ENCODE measurements around the gene FAM234B.

Gene FAM234B

DNA sequence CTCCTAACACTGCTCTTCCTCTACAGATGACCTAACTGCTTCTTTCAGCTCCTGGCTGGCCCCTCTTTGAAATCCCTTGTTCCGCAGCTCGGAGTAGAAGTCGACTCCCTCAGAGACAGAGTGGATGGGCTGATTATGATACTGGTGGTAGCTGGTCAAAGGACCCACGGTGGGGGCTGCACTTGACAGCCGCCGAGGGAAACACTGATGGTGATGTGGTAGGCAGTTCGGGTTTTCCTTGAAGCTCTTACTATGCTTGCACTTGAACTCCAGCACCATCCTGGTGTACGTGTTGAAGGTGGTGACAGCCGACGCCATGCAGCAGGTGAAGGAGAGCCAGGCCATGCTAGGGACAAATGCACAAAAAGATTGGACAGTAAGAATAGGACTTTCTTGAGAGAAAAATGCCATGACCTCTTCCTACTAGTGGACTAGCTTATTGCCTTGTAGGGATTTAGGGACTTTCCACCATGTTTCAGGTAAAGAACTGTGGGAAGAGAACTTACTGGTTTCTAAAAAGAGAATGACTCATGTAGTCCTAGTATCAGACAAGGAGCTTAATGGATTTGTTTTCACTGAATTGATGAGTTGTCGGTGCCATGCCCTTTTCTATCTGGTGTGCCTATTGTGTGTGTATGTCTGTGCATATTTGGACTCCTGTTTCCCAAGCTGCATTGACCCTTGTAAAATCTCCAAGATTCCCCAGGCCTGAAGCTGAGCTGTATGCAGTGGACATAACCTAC, 40.9 kb downstream of the FAM234B start:
- TF ChIP-seq POLR2A (IDR thresholded peaks at IDR 0.05; ENCODE audit: low read length): no peak
- TF ChIP-seq GATA1 (IDR thresholded peaks at IDR 0.05; ENCODE audit: low read depth, low read length): no peak
- DNase-seq: no peak

DNA sequence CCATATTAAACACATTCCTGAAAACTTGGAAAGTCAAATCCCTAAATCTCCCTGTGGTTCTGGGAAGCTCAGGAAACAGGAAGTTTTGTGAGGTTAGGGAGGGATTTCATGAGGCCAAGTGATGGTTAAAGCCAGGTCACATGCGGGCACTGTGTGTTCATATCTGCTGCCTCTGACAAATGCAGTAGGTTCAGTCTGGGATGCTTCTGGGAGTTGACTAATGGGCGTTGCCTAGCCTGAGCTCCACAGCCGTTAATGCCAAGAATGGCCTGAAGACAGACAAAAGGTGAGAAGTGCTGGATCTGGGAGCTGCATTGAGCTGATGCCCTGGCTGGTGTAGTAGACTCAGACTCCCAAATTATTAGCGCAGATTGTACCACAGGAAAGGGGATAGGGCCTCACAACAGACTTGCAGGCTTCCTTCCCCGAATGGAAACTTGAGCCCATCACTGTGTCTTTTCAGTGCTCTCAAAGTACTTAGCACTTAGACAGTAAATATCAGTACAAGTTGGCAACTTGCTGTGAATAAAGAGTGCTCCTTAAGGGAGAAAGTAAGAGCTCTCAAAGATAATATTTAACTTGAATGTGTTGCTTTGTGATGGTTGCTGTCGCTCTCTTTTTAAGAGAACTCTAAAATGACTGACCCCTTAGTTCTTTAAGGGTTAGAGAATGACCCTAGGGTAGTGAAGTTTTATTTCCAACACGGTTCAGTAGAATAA, 41.9 kb downstream of the FAM234B start:
- no peak for DNase-seq

DNA sequence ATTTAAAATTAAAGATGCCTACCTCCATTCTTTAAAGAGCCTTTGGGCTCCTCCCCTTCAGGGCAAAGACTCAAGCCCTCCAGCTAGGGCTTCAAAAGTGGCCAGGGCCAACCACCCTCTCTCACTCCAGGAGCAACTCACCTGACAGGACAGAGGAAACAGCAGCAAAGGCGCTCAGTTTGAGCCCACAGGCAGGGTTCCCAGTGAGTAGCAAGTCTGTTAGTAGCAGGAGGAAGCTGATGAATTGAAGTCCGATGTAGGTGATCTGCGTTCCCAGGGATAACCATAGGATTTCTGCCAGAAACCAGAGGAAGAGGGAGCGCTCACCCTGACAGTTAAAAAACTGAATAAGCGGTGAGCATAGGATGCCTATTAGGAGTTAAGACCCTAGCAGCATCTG, 43.6 kb downstream of the FAM234B start:
- DNase-seq: no peak
- TF ChIP-seq GATA1 (IDR thresholded peaks at IDR 0.05; ENCODE audit: low read depth, low read length) (no peak), POLR2A (IDR thresholded peaks at IDR 0.05; ENCODE audit: low read length) (no peak)

More for the DNA sequence above, 41.9 kb downstream of the FAM234B start:
- TF ChIP-seq POLR2A (IDR thresholded peaks at IDR 0.05; ENCODE audit: low read length) (no peak), GATA1 (IDR thresholded peaks at IDR 0.05; ENCODE audit: low read depth, low read length) (no peak)

DNA sequence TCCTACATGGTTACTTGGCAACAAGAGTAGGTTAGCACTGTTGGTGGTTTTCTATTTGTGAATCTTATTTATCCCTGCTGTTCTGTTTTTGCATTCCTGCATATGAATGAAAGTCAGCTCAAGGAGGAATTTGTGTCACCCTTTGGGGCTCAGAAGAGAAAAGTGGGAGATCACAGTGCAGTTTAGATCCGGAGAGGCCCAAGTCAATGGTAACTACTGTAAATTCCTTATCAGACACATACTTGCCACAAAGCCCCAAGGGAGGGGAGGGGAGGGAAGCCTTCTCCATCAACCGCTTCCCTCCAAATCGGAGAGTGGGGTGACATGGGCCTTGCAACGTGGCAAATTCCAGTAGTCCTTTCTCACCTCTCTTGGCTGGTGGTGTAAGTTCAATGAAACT, 44.3 kb downstream of the FAM234B start:
- no peak for TF ChIP-seq POLR2A (IDR thresholded peaks at IDR 0.05; ENCODE audit: low read length)
- no peak for TF ChIP-seq GATA1 (IDR thresholded peaks at IDR 0.05; ENCODE audit: low read depth, low read length)
- DNase-seq: no peak

GRCh38 chr12:13090054-13090453, 45.9 kb downstream of the FAM234B start:
- no peak for DNase-seq
- TF ChIP-seq GATA1 (IDR thresholded peaks at IDR 0.05; ENCODE audit: low read depth, low read length): no peak

- no peak for DNase-seq
- TF ChIP-seq POLR2A (IDR thresholded peaks at IDR 0.05; ENCODE audit: low read length) (no peak), GATA1 (IDR thresholded peaks at IDR 0.05; ENCODE audit: low read depth, low read length) (no peak)
Observed at GRCh38 chr12:13091832-13092231, 47.7 kb downstream of the FAM234B start.

DNA sequence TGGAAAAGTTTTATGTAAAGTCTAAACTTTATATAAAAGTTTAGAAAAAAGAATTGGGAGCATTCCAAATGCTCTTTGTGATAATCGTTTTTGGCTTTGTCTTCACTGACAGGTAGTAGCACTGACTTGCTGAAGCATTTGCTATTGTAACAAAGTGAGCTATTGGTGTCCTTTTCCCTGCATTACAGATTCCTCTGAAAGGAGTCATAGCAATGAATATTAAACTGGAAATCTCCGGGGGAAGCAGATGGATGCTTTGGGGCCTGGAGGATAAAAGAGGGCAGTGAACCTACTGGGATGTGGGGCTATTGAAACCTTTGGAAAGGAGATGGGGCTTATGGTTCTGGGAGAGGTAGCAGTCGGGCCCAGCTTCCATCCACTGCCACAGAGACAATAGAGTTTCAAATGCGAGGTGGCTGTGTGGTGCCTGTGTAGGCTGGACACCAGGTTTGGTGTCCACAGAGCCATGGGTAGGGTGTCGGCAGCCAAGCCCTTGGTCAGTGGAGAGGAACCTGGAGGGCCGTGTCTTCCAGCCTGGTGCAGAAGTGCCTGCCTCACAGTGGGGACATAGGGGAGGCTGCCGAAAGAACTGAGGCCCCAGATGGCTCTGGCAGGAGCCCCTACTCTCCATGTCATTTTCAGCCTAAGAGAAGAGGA, 49.1 kb downstream of the FAM234B start:
- TF ChIP-seq GATA1 (IDR thresholded peaks at IDR 0.05; ENCODE audit: low read depth, low read length) (no peak), POLR2A (IDR thresholded peaks at IDR 0.05; ENCODE audit: low read length) (no peak)
- no peak for DNase-seq

DNA sequence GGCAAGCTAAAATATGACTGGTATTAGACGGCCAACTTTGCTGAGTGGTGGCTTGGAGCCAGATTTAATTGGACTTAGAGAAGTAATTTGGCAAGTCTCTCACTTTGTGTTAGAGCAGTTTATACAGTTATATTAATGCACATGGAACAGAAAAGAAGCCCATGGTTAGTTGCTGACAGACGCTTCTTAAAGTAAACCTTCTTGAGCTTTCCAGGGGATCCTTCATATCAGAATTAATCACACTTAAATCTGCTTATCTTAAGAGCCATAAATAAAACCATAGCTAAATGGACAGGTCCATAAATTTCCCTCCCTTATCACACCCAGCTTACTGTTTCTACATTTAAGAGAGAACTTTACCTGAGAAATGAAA, 49.7 kb downstream of the FAM234B start:
- no peak for DNase-seq
- TF ChIP-seq POLR2A (IDR thresholded peaks at IDR 0.05; ENCODE audit: low read length): no peak
- no peak for TF ChIP-seq GATA1 (IDR thresholded peaks at IDR 0.05; ENCODE audit: low read depth, low read length)

DNA sequence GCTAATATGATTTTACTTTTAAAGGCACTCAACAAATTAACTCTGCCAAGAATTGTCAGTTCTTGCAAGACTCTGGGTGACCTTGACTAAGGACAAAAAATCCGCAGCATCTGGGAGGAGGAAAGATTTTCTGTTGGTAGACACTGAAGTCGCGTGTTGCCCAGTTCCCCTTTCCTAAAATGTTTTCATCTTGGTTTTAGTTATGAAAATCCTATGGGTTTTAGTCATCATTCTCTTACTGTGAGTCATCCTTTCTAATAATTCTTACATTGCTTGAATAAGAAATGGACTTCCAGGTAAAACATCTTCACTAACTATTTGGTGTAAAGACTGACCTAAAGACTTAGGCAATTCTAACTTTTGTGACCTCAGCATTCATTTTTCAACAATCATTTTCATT, 50.2 kb downstream of the FAM234B start:
- no peak for DNase-seq
- TF ChIP-seq POLR2A (IDR thresholded peaks at IDR 0.05; ENCODE audit: low read length): no peak
- no peak for TF ChIP-seq GATA1 (IDR thresholded peaks at IDR 0.05; ENCODE audit: low read depth, low read length)

GRCh38 chr12:13095266-13095995, 51.2 kb downstream of the FAM234B start:
- DNase-seq: no peak
- TF ChIP-seq POLR2A (IDR thresholded peaks at IDR 0.05; ENCODE audit: low read length): no peak
- TF ChIP-seq GATA1 (IDR thresholded peaks at IDR 0.05; ENCODE audit: low read depth, low read length): no peak

- no peak for DNase-seq
Observed at GRCh38 chr12:13097491-13098011, 53.4 kb downstream of the FAM234B start.

GRCh38 chr12:13099066-13099843, 55.1 kb downstream of the FAM234B start:
- DNase-seq: peak in 1 of 2 experiments; percentile 31
- TF ChIP-seq GATA1 (IDR thresholded peaks at IDR 0.05; ENCODE audit: low read depth, low read length) (no peak), POLR2A (IDR thresholded peaks at IDR 0.05; ENCODE audit: low read length) (no peak)

More at GRCh38 chr12:13097491-13098011, 53.4 kb downstream of the FAM234B start:
- TF ChIP-seq GATA1 (IDR thresholded peaks at IDR 0.05; ENCODE audit: low read depth, low read length) (no peak), POLR2A (IDR thresholded peaks at IDR 0.05; ENCODE audit: low read length) (no peak)
